Left ventricle myocardium inferior (tissue), 1 donor: ENCODE results near the gene KRTAP5-5. TPM values are rescaled to one million over a fixed set of nuclear protein-coding genes. Genes with fewer than 3 reads are reported as not detected.
"Not testable (repeated sequence)": the region's sequence is repeated elsewhere in the genome, so short reads cannot be mapped to it uniquely, and the experiment has no call there.

Experiments used
- DNase-seq: peaks from one replicate; pipeline ENCODE4 v3.0.0-alpha.2; 2020
- H3K27ac ChIP-seq: fragments of 200-600 bp; replicated peaks from 2 replicates; pipeline ENCODE4 v1.8.0; 2021
- H3K27me3 ChIP-seq: fragments of 200-600 bp; 2 replicates; pipeline ENCODE4 v1.8.0; 2021; ENCODE audit warnings: low read depth
- H3K36me3 ChIP-seq: fragments of 200-600 bp; 2 replicates; pipeline ENCODE4 v1.8.0; 2021
- H3K4me1 ChIP-seq: fragments of 200-600 bp; 2 replicates; pipeline ENCODE4 v1.8.0; 2021
- H3K4me3 ChIP-seq: fragments of 200-600 bp; 2 replicates; pipeline ENCODE4 v1.8.0; 2021; ENCODE audit warnings: mild to moderate bottlenecking, moderate library complexity
- H3K9me3 ChIP-seq: fragments of 200-600 bp; replicated peaks from 2 replicates; pipeline ENCODE4 v1.8.0; 2021
- CTCF ChIP-seq: fragments of 200-600 bp; IDR thresholded peaks from 2 replicates; pipeline ENCODE4 v1.8.0; 2021; ENCODE audit warnings: antibody characterized with exemption, mild to moderate bottlenecking, borderline replicate concordance
- intact Hi-C: fragments of 100-400 bp; cut with micrococcal nuclease; formaldehyde crosslinking; loops from one replicate; pipeline ENCODE4 v1.11.0; 2022
- total RNA-seq: library from RNA; stranded (reverse); fragmentation: NEBNext Ultra II Directional; extraction: Animal tissue kit (Norgen Biotek cat#: 25700); gene quantifications from one replicate; pipeline ENCODE4 v1.2.1, GENCODE V29; 2021
- donor health status: DM: no; HTN: yes; CAD: no; lungs with severe emphysema.

KRTAP5-5 gene
- total RNA-seq, 1 donor from 2014 or later, result not detected

- Histone ChIP-seq H3K4me3 (no peak overlapping the region), H3K4me1 (peaks cover 17% of the 10 kb centered on the region), H3K27ac (no peak overlapping the region), H3K36me3 (no peaks in the 10 kb centered on the region), H3K9me3 (no peaks in the 10 kb centered on the region), H3K27me3 (peaks cover 49% of the 10 kb centered on the region)
- intact Hi-C loops, result no loop called here
- TF ChIP-seq CTCF, result no peak
- no peak for DNase-seq
Observed at GRCh38 chr11:1643146-1643690, 13.6 kb downstream of the KRTAP5-5 start.

- H3K36me3 ChIP-seq, result no peaks in the 10 kb centered on the region
- peaks cover 7% of the 10 kb centered on the region for H3K4me1 ChIP-seq
- TF ChIP-seq CTCF, result no peak
- peaks cover 33% of the 10 kb centered on the region for H3K27me3 ChIP-seq
- H3K27ac ChIP-seq, result no peak overlapping the region
- no peak for DNase-seq
- intact Hi-C loops, result no loop called here
- no peak overlapping the region for H3K4me3 ChIP-seq
- no peaks in the 10 kb centered on the region for H3K9me3 ChIP-seq
Observed at GRCh38 chr11:1644601-1645356, 15.2 kb downstream of the KRTAP5-5 start.

DNA sequence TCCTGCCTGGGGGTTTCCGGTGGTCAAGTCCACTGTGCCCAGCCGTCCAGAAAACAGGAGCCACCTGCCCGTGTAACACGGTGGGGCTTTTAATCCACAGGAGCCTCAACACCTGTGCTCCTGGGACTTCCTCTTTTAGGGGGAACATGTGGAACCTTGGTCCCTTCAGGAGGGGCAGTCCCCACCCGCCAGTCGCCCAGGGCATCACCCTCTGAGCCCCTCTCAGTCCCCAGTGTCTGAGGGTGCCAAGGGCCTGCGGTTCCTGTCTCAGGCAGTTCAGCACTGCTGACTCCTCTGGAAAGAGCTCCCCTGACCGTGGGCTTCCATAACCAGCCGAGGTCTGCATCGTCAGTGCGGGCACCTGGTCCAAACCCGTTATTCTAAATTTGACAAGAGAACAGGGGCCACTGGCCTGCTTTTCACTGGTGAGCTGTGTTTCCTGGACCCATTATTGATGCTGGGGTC lies 15.8 kb downstream of the KRTAP5-5 start:
- TF ChIP-seq CTCF, result no peak
- DNase-seq, result no peak
- H3K27ac ChIP-seq, result no peak overlapping the region
- intact Hi-C loops, result no loop called here
- H3K9me3 ChIP-seq, result no peaks in the 10 kb centered on the region
- H3K4me1 ChIP-seq, result peaks cover 1% of the 10 kb centered on the region
- H3K36me3 ChIP-seq, result no peaks in the 10 kb centered on the region
- H3K27me3 ChIP-seq, result peaks cover 27% of the 10 kb centered on the region
- no peak overlapping the region for H3K4me3 ChIP-seq

DNA sequence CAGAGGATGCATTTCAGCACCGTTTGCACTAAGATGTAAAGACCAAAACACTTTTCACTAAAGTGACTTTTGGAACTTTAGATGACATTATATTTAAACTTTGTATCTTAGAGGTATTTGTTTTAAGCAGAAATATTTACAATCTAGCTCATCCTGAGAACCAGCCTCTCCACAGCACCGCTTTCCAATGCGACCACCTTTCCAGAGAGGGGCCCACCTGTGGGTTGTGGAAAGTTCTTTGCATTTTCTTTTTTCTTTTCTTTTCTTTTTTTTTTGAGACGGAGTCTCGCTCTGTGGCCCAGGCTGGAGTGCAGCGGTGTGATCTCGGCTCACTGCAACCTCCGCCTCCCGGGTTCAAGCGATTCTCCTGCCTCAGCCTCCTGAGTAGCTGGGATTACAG lies 17.0 kb downstream of the KRTAP5-5 start:
- DNase-seq, H3K9me3 ChIP-seq, H3K36me3 ChIP-seq, H3K27ac ChIP-seq, H3K4me1 ChIP-seq, intact Hi-C loops, H3K4me3 ChIP-seq: not testable (repeated sequence)
- H3K27me3 ChIP-seq, result peaks cover 19% of the 10 kb centered on the region

DNA sequence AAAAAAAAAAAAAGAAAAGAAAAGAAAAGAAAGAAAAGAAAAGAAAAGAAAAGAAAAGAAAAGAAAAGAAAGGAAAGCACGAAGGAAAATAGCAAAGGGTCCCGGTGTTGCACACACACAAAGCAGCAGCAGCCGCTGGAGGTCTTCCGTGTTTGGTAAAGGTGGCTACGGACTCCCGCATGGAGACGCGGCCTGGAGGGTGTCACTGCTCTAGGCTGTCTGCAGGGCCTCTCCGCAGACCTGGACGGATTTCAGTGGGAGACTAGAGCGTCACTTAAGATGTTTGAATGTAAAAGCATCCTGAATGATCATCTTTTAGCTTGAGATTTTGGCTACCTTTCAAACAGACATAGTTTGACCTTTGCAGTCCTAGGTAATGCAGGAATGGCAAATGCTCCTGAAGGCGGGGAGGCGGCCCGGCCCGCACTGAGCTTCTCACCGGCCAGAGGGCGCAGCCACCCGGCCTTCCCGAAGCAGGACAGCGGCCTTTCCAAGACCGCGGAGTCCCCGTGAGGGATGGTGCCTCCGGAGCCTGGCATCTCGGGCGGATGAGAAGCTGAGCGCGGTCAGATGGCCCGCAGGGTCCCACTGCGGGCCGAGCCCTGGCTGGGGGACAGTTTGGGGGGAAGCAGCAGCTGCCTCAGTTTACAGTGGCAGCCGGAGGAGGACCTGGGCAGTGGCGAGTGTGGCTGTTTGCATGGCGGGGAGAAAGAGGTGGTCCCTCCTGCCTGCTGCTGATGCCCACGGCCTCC lies 18.5 kb downstream of the KRTAP5-5 start:
- TF ChIP-seq CTCF, result no peak
- intact Hi-C loops, result no loop called here
- DNase-seq, result no peak

More for the DNA sequence above, 18.5 kb downstream of the KRTAP5-5 start:
- no peaks in the 10 kb centered on the region for H3K36me3 ChIP-seq
- H3K4me1 ChIP-seq, result peaks cover 3% of the 10 kb centered on the region
- H3K9me3 ChIP-seq, result no peaks in the 10 kb centered on the region
- H3K4me3 ChIP-seq, result no peak overlapping the region
- peaks cover 12% of the 10 kb centered on the region for H3K27me3 ChIP-seq
- no peak overlapping the region for H3K27ac ChIP-seq
